Measurements from ENCODE around the gene THEMIS.

GRCh38 chr6:127921982-127922381 lies 21.1 kb upstream of the THEMIS start:
- TF ChIP-seq TAF1 (IDR thresholded peaks at IDR 0.05; ENCODE audit: low read depth): no peak
- no peak for TF ChIP-seq REST (IDR thresholded peaks at IDR 0.05; ENCODE audit: low read depth)
- no peak for TF ChIP-seq CEBPB (IDR thresholded peaks at IDR 0.05)
- TF ChIP-seq RAD21 (IDR thresholded peaks at IDR 0.05; ENCODE audit: low read depth): no peak
- TF ChIP-seq FOXM1 (IDR thresholded peaks at IDR 0.05; ENCODE audit: borderline replicate concordance, low read depth): no peak
- no peak for TF ChIP-seq ZBTB7A (IDR thresholded peaks at IDR 0.05; ENCODE audit: low read depth)
- no peak for TF ChIP-seq CREB1 (IDR thresholded peaks at IDR 0.05; ENCODE audit: low read depth)
- no peak for TF ChIP-seq EP300 (IDR thresholded peaks at IDR 0.05; ENCODE audit: borderline replicate concordance)
- no peak for TF ChIP-seq MAX (IDR thresholded peaks at IDR 0.05)
- TF ChIP-seq USF1 (IDR thresholded peaks at IDR 0.05): no peak
- no peak for TF ChIP-seq YY1 (IDR thresholded peaks at IDR 0.05; ENCODE audit: low read depth)
- no peak for TF ChIP-seq TCF12 (IDR thresholded peaks at IDR 0.05; ENCODE audit: low read depth)
